Loucy (cell line): ENCODE results near the gene SYMPK.

ENCODE experiments used
- CTCF ChIP-seq: fragments of 200-600 bp; sonication (generic); conservative IDR thresholded peaks from 2 replicates; pipeline ENCODE4 v1.5.1; 2014; ENCODE audit warnings: mild to moderate bottlenecking, antibody characterized with exemption, low read length
- EZH2phosphoT487 ChIP-seq: fragments of 200-600 bp; IDR thresholded peaks from 2 replicates; pipeline ENCODE4 v1.6.1; 2018; ENCODE audit warnings: antibody characterized with exemption, mild to moderate bottlenecking, moderate library complexity, borderline replicate concordance

- TF ChIP-seq CTCF: no peak
- TF ChIP-seq EZH2phosphoT487: no peak
These were observed 37.7 kb downstream of the SYMPK start for GRCh38 chr19:45825263-45825605.
